ENCODE data around the gene CLASRP. TPM values are rescaled to one million over a fixed set of nuclear protein-coding genes. Genes with fewer than 3 reads are reported as not detected.
A peak's percentile ranks its signal among the peaks of the same experiment; 100 is the strongest.

CLASRP gene
- total RNA-seq, 1 donor from 2014 or later, result 19.2 TPM

DNA sequence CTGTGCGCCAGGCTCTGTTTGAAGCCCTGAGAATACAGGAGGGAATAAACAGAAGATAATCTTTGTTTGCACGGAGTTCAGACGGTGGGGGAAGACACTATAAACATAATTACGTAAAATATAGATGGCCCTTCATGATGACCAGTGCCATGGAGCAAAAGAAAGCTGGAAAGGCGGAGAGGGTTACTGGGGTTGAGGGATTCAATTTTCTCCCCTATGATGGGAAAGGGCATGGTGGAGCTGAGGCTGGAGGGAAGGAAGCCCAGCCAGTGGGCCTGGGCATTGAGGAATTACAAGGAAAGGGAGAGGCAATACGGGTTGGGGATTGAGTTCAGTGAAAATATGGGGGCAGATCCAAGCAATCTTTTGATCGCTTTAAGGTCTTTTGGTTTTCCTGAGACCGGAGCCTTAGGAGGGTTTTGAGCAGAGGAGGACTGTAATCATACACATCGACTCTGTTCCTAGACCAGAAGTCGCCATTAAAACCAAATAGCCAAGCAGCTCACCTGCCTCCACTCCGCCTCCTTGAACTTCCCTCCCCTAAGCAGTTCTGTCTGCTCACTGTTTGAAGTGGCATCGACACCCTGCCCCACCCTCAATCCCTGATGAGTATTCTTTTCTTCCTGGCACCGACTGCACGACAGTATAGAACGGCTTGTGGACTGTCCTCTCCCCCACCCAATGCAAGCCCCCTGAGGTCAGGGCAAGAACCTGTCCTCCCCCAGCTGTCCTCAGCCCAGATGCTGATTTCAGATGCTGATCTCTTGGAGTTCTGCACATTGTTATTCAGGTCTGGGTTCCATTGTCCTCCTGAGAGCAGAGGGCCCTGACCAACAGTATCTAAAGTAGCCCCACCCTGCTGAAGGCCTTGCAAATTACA is 38.2 kb downstream of the CLASRP start:
- FAIRE-seq (no peak), DNase-seq (ENCODE audit: low read depth) (no peak)
- peak overlapping the region; percentile 84 for H3K4me3 ChIP-seq (ENCODE audit: low read depth, low read length)

DNA sequence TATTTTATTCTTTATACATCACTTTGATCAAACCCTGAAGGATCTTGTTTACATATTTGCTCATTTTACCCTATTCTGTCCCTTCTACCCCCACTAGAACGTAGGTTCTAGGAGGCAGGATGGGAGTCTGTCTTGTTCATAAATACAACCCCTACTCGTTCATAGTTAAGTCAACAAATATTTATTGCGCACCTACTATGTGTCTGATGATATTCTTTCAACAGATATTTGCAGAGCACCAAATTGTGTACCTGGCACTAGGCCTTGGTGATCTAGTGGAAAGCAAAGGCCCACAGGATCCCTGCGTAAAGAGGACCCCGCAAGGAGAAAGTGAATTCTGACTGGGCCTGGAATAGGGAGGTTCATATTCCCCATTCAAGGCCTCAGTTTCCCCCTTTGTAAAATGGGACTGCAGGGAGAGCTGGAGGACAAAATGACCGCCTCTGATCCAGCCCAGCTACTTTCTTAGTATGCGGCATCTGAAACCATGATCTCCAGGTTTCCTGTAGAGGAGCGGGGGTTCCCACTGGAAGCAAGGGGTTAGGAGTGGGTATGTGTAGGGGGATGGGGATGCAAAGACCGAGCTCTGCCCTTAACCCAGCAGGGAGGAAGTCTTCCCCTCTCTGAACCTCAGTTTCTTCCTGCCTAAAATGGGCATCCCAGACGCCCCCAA is 39.7 kb downstream of the CLASRP start:
- Histone ChIP-seq H3K4me3 (ENCODE audit: low read depth, low read length) (peak overlapping the region; percentile 70), H3K27me3 (ENCODE audit: control insufficient read depth, insufficient read depth, low read length) (no peaks in the 10 kb centered on the region), H3K36me3 (ENCODE audit: control insufficient read depth, insufficient read depth, low read length) (peaks cover 8% of the 10 kb centered on the region)
- no peak for FAIRE-seq
- TF ChIP-seq CTCF (IDR thresholded peaks at IDR 0.05; ENCODE audit: insufficient read depth, low read length, severe bottlenecking), result no peak
- no peak for DNase-seq (ENCODE audit: low read depth)

More for the DNA sequence above, 38.2 kb downstream of the CLASRP start:
- no peaks in the 10 kb centered on the region for H3K27me3 ChIP-seq (ENCODE audit: control insufficient read depth, insufficient read depth, low read length)
- H3K36me3 ChIP-seq (ENCODE audit: control insufficient read depth, insufficient read depth, low read length), result peaks cover 5% of the 10 kb centered on the region
- TF ChIP-seq CTCF (IDR thresholded peaks at IDR 0.05; ENCODE audit: insufficient read depth, low read length, severe bottlenecking), result no peak

DNA sequence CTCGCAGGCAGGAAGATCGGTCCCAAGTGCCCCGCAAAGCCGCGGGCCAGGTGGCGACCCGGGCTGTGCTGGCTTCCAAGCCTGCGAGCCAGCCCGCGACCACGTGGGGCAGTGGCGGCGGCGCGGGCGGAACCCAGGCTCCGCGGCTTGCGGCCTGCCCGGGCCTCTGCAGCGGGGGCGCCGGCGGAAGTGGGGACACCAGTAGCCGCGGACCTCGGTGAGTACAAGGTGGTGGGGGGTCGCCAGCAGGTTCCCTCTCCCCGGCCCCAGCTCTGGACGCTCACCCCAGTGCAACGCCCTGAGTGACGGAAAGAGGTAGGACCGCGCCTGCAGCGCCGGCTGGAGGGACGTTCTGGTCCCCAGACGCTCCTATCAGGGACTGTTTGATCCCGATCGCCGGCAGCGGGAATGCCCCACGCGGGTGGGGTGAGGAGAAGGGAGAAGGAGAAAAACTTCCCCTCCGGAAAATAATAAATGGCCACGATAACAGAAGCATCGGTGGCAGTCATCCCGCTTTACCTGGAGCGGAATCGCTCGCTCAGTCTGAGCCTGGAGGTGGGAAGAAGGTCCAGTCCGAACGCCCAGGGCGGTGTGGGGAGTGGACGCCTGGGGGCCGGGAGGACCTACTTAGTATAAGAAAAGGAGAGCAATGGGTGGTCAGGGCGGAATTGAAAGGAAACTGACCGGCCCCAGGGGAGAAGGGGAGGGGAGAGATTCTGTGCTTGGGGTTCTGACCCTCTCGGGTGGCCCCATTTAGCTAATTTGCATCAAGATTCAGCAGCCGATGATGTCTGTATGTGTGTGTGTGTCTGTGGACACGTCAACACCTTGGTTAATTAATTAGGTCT is 40.4 kb downstream of the CLASRP start, which contains the start of gene GEMIN7:
Gene GEMIN7 (plus strand): TSS at position 198 of the 848 bp plus-strand sequence. CDS start 10,855 bp downstream, outside the sequence.
- peak within 1 kb of the TSS; percentile 70 for H3K4me3 ChIP-seq (ENCODE audit: low read depth, low read length)
- DNase-seq (ENCODE audit: low read depth), result peak; percentile 49
- FAIRE-seq, result no peak
- H3K27me3 ChIP-seq (ENCODE audit: control insufficient read depth, insufficient read depth, low read length), result no peaks in the 10 kb centered on the region
- H3K36me3 ChIP-seq (ENCODE audit: control insufficient read depth, insufficient read depth, low read length), result peaks cover 8% of the 10 kb centered on the region
- peak; percentile 15 for TF ChIP-seq CTCF (IDR thresholded peaks at IDR 0.05; ENCODE audit: insufficient read depth, low read length, severe bottlenecking)

- no peak for TF ChIP-seq CTCF (IDR thresholded peaks at IDR 0.05; ENCODE audit: insufficient read depth, low read length, severe bottlenecking)
- FAIRE-seq (no peak), DNase-seq (ENCODE audit: low read depth) (no peak)
- H3K27me3 ChIP-seq (ENCODE audit: control insufficient read depth, insufficient read depth, low read length), result no peaks in the 10 kb centered on the region
- H3K36me3 ChIP-seq (ENCODE audit: control insufficient read depth, insufficient read depth, low read length), result peaks cover 8% of the 10 kb centered on the region
- H3K4me3 ChIP-seq (ENCODE audit: low read depth, low read length), result peak overlapping the region; percentile 70
Measured at GRCh38 chr19:45079911-45080370, 41.1 kb downstream of the CLASRP start.

DNA sequence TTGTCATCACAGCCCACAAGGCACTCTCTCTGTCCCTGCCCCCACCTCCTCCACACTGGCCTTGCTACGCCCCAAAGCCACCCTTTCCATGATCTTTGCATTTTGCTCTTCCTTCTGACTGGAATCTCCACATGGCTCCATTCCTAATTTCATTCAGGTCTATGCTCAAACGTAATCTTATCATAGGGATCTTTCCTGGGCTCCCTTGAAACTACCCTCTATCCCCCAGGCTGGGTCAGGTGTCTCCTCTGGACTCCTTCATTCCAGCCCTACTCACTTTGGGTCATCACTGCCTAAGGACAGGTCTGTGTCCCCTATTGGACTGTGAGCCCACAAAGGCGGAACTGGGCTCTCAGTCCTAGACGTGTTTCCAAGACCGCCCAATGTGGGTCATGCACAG is 43.3 kb downstream of the CLASRP start:
- no peak for DNase-seq (ENCODE audit: low read depth)
- no peak overlapping the region for H3K4me3 ChIP-seq (ENCODE audit: low read depth, low read length)
- peaks cover 8% of the 10 kb centered on the region for H3K36me3 ChIP-seq (ENCODE audit: control insufficient read depth, insufficient read depth, low read length)
- TF ChIP-seq CTCF (IDR thresholded peaks at IDR 0.05; ENCODE audit: insufficient read depth, low read length, severe bottlenecking), result no peak
- no peak for FAIRE-seq
- no peaks in the 10 kb centered on the region for H3K27me3 ChIP-seq (ENCODE audit: control insufficient read depth, insufficient read depth, low read length)
